Lower leg skin (tissue), 3 donors: ENCODE results near the gene ESYT3.

Source experiments
- CTCF ChIP-seq, 3 donors: fragments of 450-650 bp; IDR thresholded peaks; one replicate each; pipeline ENCODE4 v1.5.1; 2016; ENCODE audit warnings: antibody characterized with exemption in 3 of 3, mild to moderate bottlenecking in 3 of 3, moderate library complexity in 2 of 3
- POLR2A ChIP-seq, 2 donors: fragments of 450-650 bp; IDR thresholded peaks; one replicate each; pipeline ENCODE4 v1.6.1; 2016 to 2017; ENCODE audit warnings: antibody characterized with exemption in 2 of 2, mild to moderate bottlenecking in 1 of 2, moderate library complexity in 1 of 2

GRCh38 chr3:138433892-138434275 is 532 bp upstream of the ESYT3 start:
- TF ChIP-seq POLR2A (IDR thresholded peaks at IDR 0.05) (no peak), CTCF (IDR thresholded peaks at IDR 0.05) (no peak)
